ENCODE data around the gene CUEDC2.

CUEDC2 gene

GRCh38 chr10:102408728-102409603 lies 23.4 kb downstream of the CUEDC2 start:
- DNase-seq, result peak; percentile 87

GRCh38 chr10:102408131-102408727 lies 24.1 kb downstream of the CUEDC2 start:
- DNase-seq, result peak; percentile 60

GRCh38 chr10:102407425-102408130 lies 24.8 kb downstream of the CUEDC2 start:
- no peak for DNase-seq

- no peak for DNase-seq
Measured at GRCh38 chr10:102406815-102407214, 25.6 kb downstream of the CUEDC2 start.

- no peak for DNase-seq
Measured at GRCh38 chr10:102405632-102406031, 26.7 kb downstream of the CUEDC2 start.

- DNase-seq, result no peak
Measured at GRCh38 chr10:102405108-102405571, 27.2 kb downstream of the CUEDC2 start.

GRCh38 chr10:102404361-102405107 lies 27.8 kb downstream of the CUEDC2 start:
- no peak for DNase-seq

GRCh38 chr10:102403115-102403514 lies 29.3 kb downstream of the CUEDC2 start:
- no peak for DNase-seq

- no peak for DNase-seq
Measured at GRCh38 chr10:102402512-102402896, 29.9 kb downstream of the CUEDC2 start.

GRCh38 chr10:102401735-102402511 lies 30.5 kb downstream of the CUEDC2 start:
- no peak for DNase-seq

GRCh38 chr10:102401342-102401654 lies 31.1 kb downstream of the CUEDC2 start:
- no peak for DNase-seq

- DNase-seq, result no peak
Measured at GRCh38 chr10:102400598-102401341, 31.6 kb downstream of the CUEDC2 start.

GRCh38 chr10:102400076-102400475 lies 32.3 kb downstream of the CUEDC2 start:
- DNase-seq, result no peak

- peak; percentile 96 for DNase-seq
Measured at GRCh38 chr10:102399217-102400021, 33.0 kb downstream of the CUEDC2 start.

- no peak for DNase-seq
Measured at GRCh38 chr10:102398172-102399020, 34.0 kb downstream of the CUEDC2 start.

GRCh38 chr10:102397222-102398171 lies 34.9 kb downstream of the CUEDC2 start:
- DNase-seq, result no peak

GRCh38 chr10:102396730-102397151 lies 35.6 kb downstream of the CUEDC2 start:
- no peak for DNase-seq

- DNase-seq, result no peak
Measured at GRCh38 chr10:102396317-102396650, 36.1 kb downstream of the CUEDC2 start.

Measured in activated CD8-positive, alpha-beta memory T cell treated with anti-CD3 and anti-CD28 coated beads, Interleukin-2, amount 50 U/mL, for 48 hours (primary cell).